Testis (tissue), 3 donors: Measurements from ENCODE around the gene LILRB3. TPM values are rescaled to one million over a fixed set of nuclear protein-coding genes. Genes with fewer than 3 reads are reported as not detected.
"Not testable (repeated sequence)": the region's sequence is repeated elsewhere in the genome, so short reads cannot be mapped to it uniquely, and the experiment has no call there.

Experiments used
- DNase-seq: peaks from one replicate; pipeline ENCODE4 v3.0.0-alpha.2; 2019
- H3K27ac ChIP-seq, 2 donors: fragments of 200-600 bp; sonication (generic); one replicate each; pipeline ENCODE4 v1.5.1; 2019
- H3K27me3 ChIP-seq: fragments of 200-600 bp; sonication (generic); one replicate; pipeline ENCODE4 v1.5.1; 2019
- H3K36me3 ChIP-seq: fragments of 200-600 bp; sonication (generic); one replicate; pipeline ENCODE4 v1.5.1; 2017; ENCODE audit warnings: low read depth; ENCODE audit errors: missing control alignments
- H3K4me1 ChIP-seq: fragments of 200-600 bp; sonication (generic); one replicate; pipeline ENCODE4 v1.5.1; 2019
- H3K4me3 ChIP-seq, 2 donors: fragments of 200-600 bp; sonication (generic); one replicate each; pipeline ENCODE4 v1.5.1; 2017 to 2019
- H3K9me3 ChIP-seq: fragments of 200-600 bp; sonication (generic); one replicate; pipeline ENCODE4 v1.5.1; 2017
- CTCF ChIP-seq, 3 experiments: fragments of 450-650 bp in 2 of 3; fragments of 200-600 bp in 1 of 3; sonication (generic) in 1 of 3; IDR thresholded peaks; one replicate each; pipeline ENCODE4 v1.5.1; 2016 to 2019; ENCODE audit warnings: antibody characterized with exemption in 3 of 3, mild to moderate bottlenecking in 2 of 3, moderate library complexity in 1 of 3
- POLR2A ChIP-seq: fragments of 450-650 bp; IDR thresholded peaks from one replicate; pipeline ENCODE4 v1.6.1; 2017; ENCODE audit warnings: antibody characterized with exemption, mild to moderate bottlenecking, moderate library complexity
- WGBS, 2 donors: methylation state at CpG; one replicate each; pipeline ENCODE4 v1.1.5; 2018; 5-methylcytosine and 5-hydroxymethylcytosine counted together
- intact Hi-C: fragments of 100-400 bp; cut with DNase I; formaldehyde crosslinking; loops from one replicate; pipeline ENCODE4 v1.15.1; 2023; ENCODE audit warnings: low total_unique reads
- polyA plus RNA-seq: library from polyadenylated mRNA; stranded (reverse); fragments of 350-450 nt; fragmentation: Illumina TruSeq; extraction: RNeasy Lipid Tissue Mini Kit (QIAGEN cat#74804); gene quantifications from one replicate; pipeline ENCODE4 v1.2.3, GENCODE V29; 2014; ENCODE audit warnings: low read depth, low replicate concordance; ENCODE audit not compliant: insufficient read depth
- total RNA-seq, 2 donors: library from RNA; depleted of rRNA; stranded (reverse); fragments of >200 nt; gene quantifications; one replicate each; pipeline ENCODE4 v1.2.3, GENCODE V29; 2016

LILRB3 gene
- total and polyA plus RNA-seq, 3 donors from 2014 or later = 3.6 to 11.0 (median 4.9) TPM

GRCh38 chr19:54248016-54248601 is 25.3 kb upstream of the LILRB3 start:
- Histone ChIP-seq H3K36me3 (no peaks in the 10 kb centered on the region), H3K27ac (no peak overlapping the region), H3K9me3 (no peaks in the 10 kb centered on the region), H3K4me1 (no peaks in the 10 kb centered on the region), H3K4me3 (no peak overlapping the region), H3K27me3 (no peaks in the 10 kb centered on the region)
- intact Hi-C loops = no loop called here
- 71 to 72% methylated on average over 8 of the region's 8 CpGs for WGBS, 2 donors
- no peak for TF ChIP-seq POLR2A
- TF ChIP-seq CTCF (IDR thresholded peaks at IDR 0.05) = no peak
- no peak for DNase-seq

- intact Hi-C loops = no loop called here
- Histone ChIP-seq H3K27ac (no peak overlapping the region), H3K36me3 (no peaks in the 10 kb centered on the region), H3K9me3 (no peaks in the 10 kb centered on the region), H3K4me3 (no peak overlapping the region), H3K4me1 (no peaks in the 10 kb centered on the region), H3K27me3 (no peaks in the 10 kb centered on the region)
- no peak for TF ChIP-seq CTCF (IDR thresholded peaks at IDR 0.05)
- 88 to 91% methylated on average over 16 to 20 of the region's 20 CpGs for WGBS, 2 donors
- no peak for DNase-seq
Measured at GRCh38 chr19:54247106-54247930, 24.5 kb upstream of the LILRB3 start.

- WGBS, 2 donors = 52 to 68% methylated on average over 3 of the region's 3 CpGs
- TF ChIP-seq CTCF (IDR thresholded peaks at IDR 0.05) = no peak
- no peaks in the 10 kb centered on the region for H3K4me1 ChIP-seq
- no peaks in the 10 kb centered on the region for H3K27me3 ChIP-seq
- H3K4me3 ChIP-seq = no peak overlapping the region
- H3K36me3 ChIP-seq = no peaks in the 10 kb centered on the region
- DNase-seq = no peak
- intact Hi-C loops = no loop called here
- no peaks in the 10 kb centered on the region for H3K9me3 ChIP-seq
- H3K27ac ChIP-seq = no peak overlapping the region
Measured at GRCh38 chr19:54245936-54246335, 23.1 kb upstream of the LILRB3 start.

GRCh38 chr19:54243809-54244208 is 21.0 kb upstream of the LILRB3 start:
- H3K27ac ChIP-seq, H3K36me3 ChIP-seq, intact Hi-C loops, H3K4me3 ChIP-seq, DNase-seq, H3K4me1 ChIP-seq, H3K27me3 ChIP-seq, H3K9me3 ChIP-seq: not testable (repeated sequence)
- no CpG with 5 or more reads among the region's 8 CpGs for WGBS, 2 donors

DNA sequence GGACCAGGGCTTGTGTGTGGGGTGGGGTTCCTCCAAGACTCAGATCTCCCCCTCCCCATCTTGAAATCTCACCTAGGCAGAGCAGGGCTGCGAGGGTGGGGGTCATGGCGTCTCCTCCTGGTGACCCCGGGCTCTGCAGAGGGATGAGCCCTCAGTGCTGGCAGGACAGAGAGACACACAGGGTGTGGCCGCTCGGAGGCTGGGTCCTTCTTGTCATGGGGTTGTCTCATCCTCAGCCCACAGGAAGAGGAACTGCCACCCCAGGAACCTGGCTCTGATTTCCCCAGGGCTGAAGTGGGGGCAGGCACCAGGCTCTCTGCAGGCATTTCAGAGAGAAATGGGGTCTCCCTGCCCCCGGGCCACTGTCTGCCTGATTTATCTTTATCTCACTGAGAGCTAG is 19.8 kb upstream of the LILRB3 start, which contains the start of gene LILRA6:
LILRA6 (minus strand) TSS at position 145 of the 400 bp plus-strand sequence.
- H3K36me3 ChIP-seq, H3K27ac ChIP-seq, H3K4me3 ChIP-seq, H3K9me3 ChIP-seq, H3K27me3 ChIP-seq, intact Hi-C loops, DNase-seq, H3K4me1 ChIP-seq: not testable (repeated sequence)
- WGBS, 2 donors = 82% methylated on average over 3 of the region's 6 CpGs; no CpG with 5 or more reads in 1 of the 2 donors

- no CpG with 5 or more reads among the region's 4 CpGs for WGBS, 2 donors
- H3K4me1 ChIP-seq, intact Hi-C loops, H3K4me3 ChIP-seq, DNase-seq, H3K27ac ChIP-seq, H3K36me3 ChIP-seq, H3K9me3 ChIP-seq, H3K27me3 ChIP-seq: not testable (repeated sequence)
Measured at GRCh38 chr19:54242234-54242633, 19.4 kb upstream of the LILRB3 start.

- H3K27ac ChIP-seq, DNase-seq: not testable (repeated sequence)
Measured at GRCh38 chr19:54240372-54241336, 17.8 kb upstream of the LILRB3 start.

GRCh38 chr19:54239491-54240371 is 16.9 kb upstream of the LILRB3 start:
- H3K9me3 ChIP-seq, H3K4me3 ChIP-seq, H3K4me1 ChIP-seq, intact Hi-C loops, DNase-seq, H3K27me3 ChIP-seq, H3K27ac ChIP-seq, H3K36me3 ChIP-seq: not testable (repeated sequence)
- 68 to 82% methylated on average over 6 of the region's 21 CpGs for WGBS, 2 donors

More at GRCh38 chr19:54240372-54241336, 17.8 kb upstream of the LILRB3 start:
- H3K36me3 ChIP-seq, H3K27me3 ChIP-seq, H3K9me3 ChIP-seq, H3K4me3 ChIP-seq, H3K4me1 ChIP-seq, intact Hi-C loops: not testable (repeated sequence)
- WGBS, 2 donors = 62 to 78% methylated on average over 11 to 14 of the region's 22 CpGs
